Measurements from ENCODE around the gene COL20A1. TPM values are rescaled to one million over a fixed set of nuclear protein-coding genes. Genes with fewer than 3 reads are reported as not detected.

Gene COL20A1
- total RNA-seq, 6 experiments from 2014 or later = not detected

DNA sequence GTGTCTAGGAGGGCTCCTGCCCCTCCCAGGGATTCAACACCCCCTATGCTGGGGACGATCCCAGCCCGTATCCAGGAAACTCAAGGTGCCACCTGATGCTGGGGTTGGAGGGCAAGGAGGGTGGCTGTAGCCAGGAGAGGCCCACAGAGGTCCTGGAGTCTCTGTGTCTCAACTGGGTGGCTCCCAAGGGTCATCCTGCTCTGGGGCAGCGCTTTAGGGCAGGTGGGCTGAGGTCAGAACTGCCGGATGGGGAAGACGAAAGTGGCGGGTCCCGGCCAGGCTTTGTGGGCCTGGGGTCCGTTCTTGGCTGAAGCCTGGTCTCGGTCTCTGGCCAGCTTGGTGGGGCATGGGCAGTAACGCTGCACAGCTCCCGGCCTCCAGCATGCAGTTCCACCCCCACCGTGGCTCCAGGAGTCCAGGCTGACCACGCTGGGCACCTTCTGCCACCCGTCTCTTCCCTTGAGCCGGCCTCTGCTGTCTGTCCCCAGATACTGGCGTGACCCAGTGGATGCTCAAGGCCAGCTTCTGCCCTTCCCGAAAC is 2.8 kb upstream of the COL20A1 start:
- DNase-seq (no peak), ATAC-seq (peak in 2 of 4 donors; percentile 4 to 17)
- Histone ChIP-seq H3K27ac (no peak overlapping the region), H3K36me3 (peaks cover 0 to 2% (median 0%) of the 10 kb centered on the region in 4 donors), H3K27me3 (no peaks in the 10 kb centered on the region), H3K4me3 (no peak overlapping the region), H3K9me3 (no peaks in the 10 kb centered on the region), H3K4me1 (no peaks in the 10 kb centered on the region)
- WGBS (ENCODE audit: insufficient coverage, low coverage, low lambda C conversion rate, missing lambda C conversion rate) = no CpG with 5 or more reads among the region's 17 CpGs
- TF ChIP-seq POLR2A (IDR thresholded peaks at IDR 0.05) = no peak
- TF ChIP-seq, protein P1, sequence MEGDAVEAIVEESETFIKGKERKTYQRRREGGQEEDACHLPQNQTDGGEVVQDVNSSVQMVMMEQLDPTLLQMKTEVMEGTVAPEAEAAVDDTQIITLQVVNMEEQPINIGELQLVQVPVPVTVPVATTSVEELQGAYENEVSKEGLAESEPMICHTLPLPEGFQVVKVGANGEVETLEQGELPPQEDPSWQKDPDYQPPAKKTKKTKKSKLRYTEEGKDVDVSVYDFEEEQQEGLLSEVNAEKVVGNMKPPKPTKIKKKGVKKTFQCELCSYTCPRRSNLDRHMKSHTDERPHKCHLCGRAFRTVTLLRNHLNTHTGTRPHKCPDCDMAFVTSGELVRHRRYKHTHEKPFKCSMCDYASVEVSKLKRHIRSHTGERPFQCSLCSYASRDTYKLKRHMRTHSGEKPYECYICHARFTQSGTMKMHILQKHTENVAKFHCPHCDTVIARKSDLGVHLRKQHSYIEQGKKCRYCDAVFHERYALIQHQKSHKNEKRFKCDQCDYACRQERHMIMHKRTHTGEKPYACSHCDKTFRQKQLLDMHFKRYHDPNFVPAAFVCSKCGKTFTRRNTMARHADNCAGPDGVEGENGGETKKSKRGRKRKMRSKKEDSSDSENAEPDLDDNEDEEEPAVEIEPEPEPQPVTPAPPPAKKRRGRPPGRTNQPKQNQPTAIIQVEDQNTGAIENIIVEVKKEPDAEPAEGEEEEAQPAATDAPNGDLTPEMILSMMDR (IDR thresholded peaks at IDR 0.05) = no peak
- intact Hi-C loops (cut with DNase I) = no loop called here

DNA sequence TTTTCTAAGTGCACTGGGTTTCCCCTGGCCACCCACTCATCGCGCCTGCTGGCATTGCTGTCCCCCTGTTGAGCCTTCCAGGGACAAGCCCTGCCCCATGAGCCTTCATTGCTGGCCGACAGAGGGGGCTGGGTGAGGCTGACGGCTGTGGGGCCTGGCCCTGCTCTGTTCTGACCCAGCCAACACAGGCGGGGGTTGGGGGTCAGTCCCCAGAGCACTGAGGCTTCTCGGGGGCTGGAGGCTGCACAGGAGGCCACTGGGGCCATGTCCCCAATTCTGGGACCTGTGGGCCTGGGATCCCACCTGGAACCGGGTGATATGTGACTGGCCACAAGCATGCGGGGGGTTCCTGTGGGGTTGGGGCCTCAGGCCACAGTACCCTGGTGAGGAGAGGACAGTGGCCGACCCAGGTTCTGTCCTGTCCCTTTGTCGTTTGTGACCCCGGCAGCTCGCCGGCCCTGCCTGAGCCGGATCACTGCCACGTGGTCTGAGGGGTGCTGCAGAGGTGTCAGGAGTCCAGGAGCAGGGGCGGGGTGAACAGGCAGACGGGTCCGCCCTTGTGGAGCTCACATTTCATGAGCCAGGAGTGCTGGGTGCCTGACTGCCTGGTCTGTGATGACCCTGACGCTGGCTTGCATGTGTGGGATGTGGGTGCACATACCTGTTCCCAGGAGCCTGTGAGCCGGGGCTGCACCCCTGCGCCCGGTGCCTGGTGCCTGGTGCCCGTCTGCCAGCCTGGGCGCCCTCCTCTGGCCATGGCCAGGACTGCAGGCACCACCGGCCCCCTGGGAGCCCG is 2.1 kb upstream of the COL20A1 start:
- Histone ChIP-seq H3K4me3 (no peak overlapping the region), H3K4me1 (no peaks in the 10 kb centered on the region), H3K27ac (no peak overlapping the region), H3K27me3 (no peaks in the 10 kb centered on the region), H3K9me3 (no peaks in the 10 kb centered on the region), H3K36me3 (peaks cover 0 to 1% (median 0%) of the 10 kb centered on the region in 4 donors)
- intact Hi-C loops (cut with DNase I) = no loop called here
- ATAC-seq = peak; percentile 63 to 72 (median 64)
- TF ChIP-seq, protein P1 (IDR thresholded peaks at IDR 0.05) = peak; percentile 61 to 62 (median 62)
- no peak for TF ChIP-seq POLR2A (IDR thresholded peaks at IDR 0.05)
- WGBS (ENCODE audit: insufficient coverage, low coverage, low lambda C conversion rate, missing lambda C conversion rate) = 4% methylated on average over 5 of the region's 26 CpGs
- DNase-seq = peak in 1 of 3 donors; percentile 55

DNA sequence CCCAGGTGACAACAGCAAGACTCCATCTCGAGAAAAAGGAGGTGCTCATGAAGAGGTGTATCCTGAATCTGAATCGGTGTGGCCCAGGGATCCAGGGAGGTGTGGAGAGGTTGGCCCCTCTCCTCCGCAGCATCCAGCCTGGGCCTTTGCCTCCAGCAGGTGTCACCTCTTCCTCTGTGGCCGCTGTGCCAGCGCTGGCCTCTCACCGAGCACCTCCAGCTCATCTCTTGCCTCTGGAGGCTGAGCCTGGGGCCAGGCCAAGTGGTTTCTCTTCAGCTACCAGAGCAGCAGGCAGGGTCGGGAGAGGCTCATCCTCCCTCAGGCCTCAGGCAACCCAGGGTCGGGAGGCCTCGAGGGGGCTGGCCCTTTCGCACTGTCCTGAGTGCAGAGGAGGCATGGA is 1.2 kb upstream of the COL20A1 start:
- intact Hi-C loops (cut with DNase I) = no loop called here
- no peak overlapping the region for H3K27ac ChIP-seq
- no peaks in the 10 kb centered on the region for H3K9me3 ChIP-seq
- no peaks in the 10 kb centered on the region for H3K27me3 ChIP-seq
- 41% methylated on average over 3 of the region's 10 CpGs for WGBS (ENCODE audit: insufficient coverage, low coverage, low lambda C conversion rate, missing lambda C conversion rate)
- no peaks in the 10 kb centered on the region for H3K36me3 ChIP-seq
- no peak for DNase-seq
- TF ChIP-seq POLR2A (IDR thresholded peaks at IDR 0.05) = no peak
- TF ChIP-seq, protein P1 (IDR thresholded peaks at IDR 0.05) = no peak
- no peak for ATAC-seq
- H3K4me1 ChIP-seq = no peaks in the 10 kb centered on the region
- H3K4me3 ChIP-seq = no peak overlapping the region

DNA sequence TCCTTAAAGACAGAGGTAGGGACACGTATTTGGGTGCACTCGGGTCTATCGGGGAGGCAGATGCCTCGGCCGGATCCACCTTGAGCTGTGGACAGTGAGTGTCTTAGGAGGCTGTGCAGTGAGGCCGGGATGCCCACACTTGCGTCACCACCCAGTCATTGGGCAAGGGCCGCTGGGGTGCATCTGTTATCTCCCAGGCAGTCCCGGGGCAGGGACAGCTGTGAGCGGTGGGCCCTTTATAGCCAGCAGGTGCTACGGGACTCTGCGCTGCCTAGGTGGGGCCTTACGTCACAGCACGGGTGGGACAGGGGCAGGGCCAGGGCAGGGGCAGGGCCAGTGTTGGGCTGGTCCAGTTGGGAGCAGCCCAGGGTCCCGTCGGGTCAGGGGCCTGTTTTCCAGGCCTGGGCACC is 689 bp upstream of the COL20A1 start:
- TF ChIP-seq, protein P1 (IDR thresholded peaks at IDR 0.05) = no peak
- no peak for ATAC-seq
- intact Hi-C loops (cut with DNase I) = no loop called here

More for the DNA sequence above, 689 bp upstream of the COL20A1 start:
- Histone ChIP-seq H3K36me3 (no peaks in the 10 kb centered on the region), H3K4me1 (no peaks in the 10 kb centered on the region), H3K27ac (no peak overlapping the region), H3K27me3 (no peaks in the 10 kb centered on the region), H3K9me3 (no peaks in the 10 kb centered on the region), H3K4me3 (no peak overlapping the region)
- DNase-seq = no peak
- WGBS (ENCODE audit: insufficient coverage, low coverage, low lambda C conversion rate, missing lambda C conversion rate) = 100% methylated on average over 1 of the region's 16 CpGs

Data from right lobe of liver (tissue), 6 donors.